Right ventricle myocardium inferior (tissue), 1 donor: Measurements from ENCODE around the gene B4GAT1. TPM values are rescaled to one million over a fixed set of nuclear protein-coding genes. Genes with fewer than 3 reads are reported as not detected.
"Not testable (repeated sequence)": the region's sequence is repeated elsewhere in the genome, so short reads cannot be mapped to it uniquely, and the experiment has no call there.

Experiments
- ATAC-seq: fragments of 200-7000 bp; cut with Tn5 transposase; one replicate; pipeline ENCODE4 v1.9.1; 2020; ENCODE audit warnings: mild to moderate bottlenecking, moderate library complexity
- DNase-seq: peaks from one replicate; pipeline ENCODE4 v3.0.0; 2021; ENCODE audit errors: missing footprints
- intact Hi-C: fragments of 100-400 bp; cut with DNase I; formaldehyde crosslinking; loops from one replicate; pipeline ENCODE4 v1.11.0; 2022
- long read RNA-seq: library from polyadenylated mRNA; unstranded; transcript quantifications from one replicate; pipeline ENCODE4 v2.0.0, GENCODE V29; 2021
- total RNA-seq: library from RNA; stranded (reverse); fragmentation: NEBNext Ultra II Directional; extraction: Animal tissue kit (Norgen Biotek cat#: 25700); gene quantifications from one replicate; pipeline ENCODE4 v1.2.1, GENCODE V29; 2021
- donor health status: DM: no; HTN: yes; CAD: no; lungs with severe emphysema.

Gene B4GAT1
- 49.0 TPM for total RNA-seq
- long read RNA-seq, transcript B4GAT1-201 (2 exons, 2,072 nt): major isoform, 54 of 55 reads
- long read RNA-seq, partial matches to known transcripts: 0 of 55 reads
- long read RNA-seq, other reads (novel, unspliced or antisense): 1 of 55 reads

DNA sequence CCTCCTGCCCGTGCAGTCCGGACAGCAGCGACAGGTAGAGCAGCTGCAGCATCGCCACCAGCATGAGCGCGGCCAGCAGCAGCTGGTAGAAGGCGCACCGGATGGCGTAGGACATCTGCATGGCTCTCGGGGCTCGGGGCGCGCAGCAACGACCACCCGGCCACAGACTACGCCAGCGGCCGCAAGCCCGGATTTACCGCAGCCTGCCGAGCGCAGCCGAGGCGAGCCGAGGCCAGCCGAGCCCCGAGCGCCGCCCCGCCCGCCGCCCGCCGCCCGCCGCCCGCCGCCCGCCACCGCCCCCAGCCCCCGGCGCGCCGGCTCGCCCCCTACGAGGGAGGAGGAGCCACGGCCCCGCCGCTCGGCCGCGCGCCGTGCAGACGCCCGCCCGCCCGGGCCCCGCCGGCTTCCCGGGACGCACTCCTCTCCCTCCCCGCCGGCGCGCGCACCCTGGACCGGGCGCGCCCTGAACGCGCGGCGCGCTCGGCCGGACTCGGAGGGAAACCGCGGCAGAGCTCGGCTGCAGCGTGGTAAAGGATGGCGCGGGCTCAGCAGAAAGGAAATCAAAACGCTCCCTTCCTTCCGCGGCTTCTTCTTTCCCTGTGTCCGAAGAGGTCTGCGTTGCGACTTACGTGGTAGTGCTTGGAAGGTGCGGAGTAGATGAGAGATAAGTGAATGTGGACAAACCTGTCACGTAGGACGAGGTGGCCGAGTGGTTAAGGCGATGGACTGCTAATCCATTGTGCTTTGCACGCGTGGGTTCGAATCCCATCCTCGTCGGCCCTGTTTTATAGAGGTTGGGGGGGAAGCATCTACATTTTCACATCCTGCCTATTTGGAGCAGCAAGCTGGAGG is at the start of gene B4GAT1:
B4GAT1 (minus strand) TSS at position 205 of the 852 bp plus-strand sequence; CDS start at position 121, 84 bp downstream.
- DNase-seq (peak; percentile 88), ATAC-seq (peak; percentile 81)
- intact Hi-C loops: loop anchor here (2.0 to 5.0 kb wide), 3 partner anchors 23 to 40 kb away; partner anchors contain the start of gene SLC29A2

DNA sequence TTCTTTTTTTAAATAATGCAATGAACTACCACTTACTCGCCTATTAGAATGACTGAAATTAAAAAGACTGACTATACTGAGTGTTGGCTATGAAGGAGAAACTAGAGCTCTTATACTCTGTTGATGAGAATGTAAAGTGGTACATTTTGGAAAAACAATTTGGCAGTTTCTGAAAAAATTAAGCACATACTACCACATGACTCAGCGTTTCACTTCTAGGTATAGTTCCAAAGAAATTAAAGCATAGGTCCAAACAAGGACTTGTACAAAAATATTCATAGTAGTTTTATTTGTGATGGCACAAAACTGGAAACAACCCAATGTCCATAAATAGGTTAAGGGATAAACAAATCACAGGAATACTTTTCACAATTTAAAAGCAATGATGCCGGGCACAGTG is 46.5 kb upstream of the B4GAT1 start:
- intact Hi-C loops: no loop called here
- DNase-seq (no peak), ATAC-seq (no peak)

DNA sequence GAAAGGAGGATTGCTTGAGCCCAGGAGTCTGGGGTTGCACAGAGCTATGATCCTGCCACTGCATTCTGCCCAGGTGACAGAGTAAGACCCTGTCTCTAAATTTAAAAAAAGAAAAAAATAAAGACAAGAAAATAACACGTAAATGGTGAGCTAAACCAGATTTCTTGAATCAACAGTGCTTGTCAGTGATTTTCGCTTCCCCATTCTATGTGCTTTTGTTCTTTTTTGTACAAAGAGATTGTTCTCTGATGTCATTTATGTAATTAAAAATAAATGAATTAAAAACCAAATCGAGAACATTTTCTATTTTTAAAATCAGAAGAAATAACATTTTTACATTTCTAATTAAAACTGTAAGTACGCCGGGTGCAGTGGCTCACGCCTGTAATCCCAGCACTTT is 43.9 kb upstream of the B4GAT1 start:
- DNase-seq (no peak), ATAC-seq (no peak)
- intact Hi-C loops: no loop called here

DNA sequence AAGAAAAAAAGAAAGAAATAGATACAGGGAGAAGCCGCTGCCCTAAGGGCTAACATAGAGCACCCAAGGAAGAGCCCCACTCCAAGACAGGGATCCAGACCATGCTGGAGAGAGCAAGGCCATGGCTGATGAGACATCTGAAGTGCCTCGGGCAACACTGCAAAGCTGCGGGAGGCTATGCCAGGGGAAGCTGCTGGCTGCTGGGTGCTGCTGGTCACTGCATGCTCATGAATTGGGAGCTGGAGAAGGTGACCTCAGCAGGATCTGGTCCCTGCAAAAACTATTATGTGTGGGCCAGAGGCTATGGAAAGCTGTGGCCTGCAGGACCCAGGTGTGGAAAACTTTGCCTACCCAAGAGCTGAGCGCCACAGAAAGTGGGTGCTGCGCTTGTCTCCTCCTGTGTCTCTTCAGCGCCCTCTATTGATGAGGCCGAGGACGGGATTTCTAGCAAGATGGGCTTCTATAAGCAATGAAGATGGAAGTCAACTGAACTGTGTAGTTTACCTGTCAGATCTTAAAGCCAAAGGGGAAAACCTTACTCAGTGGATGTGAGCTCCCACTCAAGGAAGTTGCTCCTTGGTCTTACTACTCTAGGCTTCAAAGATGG is 41.5 kb upstream of the B4GAT1 start:
- ATAC-seq (peak; percentile 56), DNase-seq (no peak)
- intact Hi-C loops: loop anchor here (1.0 to 5.0 kb wide), 2 partner anchors 42 to 77 kb away; partner anchors contain the start of genes B4GAT1 and BRMS1

DNA sequence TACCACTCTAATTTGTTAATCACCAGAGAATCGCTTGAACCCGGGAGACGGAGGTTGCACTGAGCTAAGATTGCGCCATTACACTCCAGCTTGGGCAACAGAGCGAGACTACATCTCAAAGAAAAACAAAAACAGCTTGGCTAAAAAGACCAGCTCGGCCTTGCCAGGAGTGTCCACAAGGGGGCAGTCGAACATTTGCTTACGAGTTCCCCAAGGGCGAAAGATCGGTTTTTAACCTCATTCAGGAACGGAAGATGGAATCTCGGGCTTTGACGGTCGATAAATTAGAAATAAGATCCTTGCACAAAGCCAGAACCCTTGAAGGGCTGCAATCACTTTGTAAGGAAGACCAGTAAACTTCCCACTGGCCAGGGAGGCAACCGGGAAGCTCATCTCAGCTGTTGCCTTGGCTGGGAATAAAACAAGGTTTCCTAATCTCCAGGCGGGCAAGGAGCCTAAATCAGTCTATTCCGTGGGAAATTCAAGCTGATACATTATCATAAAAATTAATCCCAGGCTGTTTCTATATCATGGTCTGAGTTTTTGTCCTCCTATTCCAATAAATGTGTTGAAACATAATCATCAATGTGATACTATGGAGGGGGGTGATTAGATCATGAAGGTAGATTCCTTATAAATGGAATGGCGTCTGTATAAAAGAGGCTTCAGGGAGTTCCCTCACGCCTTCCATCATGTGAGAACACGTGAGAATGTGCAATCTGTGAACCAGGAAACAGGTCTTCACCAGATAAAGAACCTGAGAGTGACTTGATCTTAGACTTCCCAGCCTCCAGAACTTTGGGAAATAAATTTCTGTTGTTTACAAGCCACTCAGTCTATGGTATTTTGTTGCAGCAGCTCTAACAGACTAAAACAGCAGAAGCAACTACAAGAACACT is 39.0 kb upstream of the B4GAT1 start:
- ATAC-seq (peak; percentile 83), DNase-seq (peak; percentile 79)
- intact Hi-C loops: loop anchor here (5.0 kb wide), 1 partner anchor 39 kb away; the partner anchor contains the start of genes B4GAT1 and BRMS1

DNA sequence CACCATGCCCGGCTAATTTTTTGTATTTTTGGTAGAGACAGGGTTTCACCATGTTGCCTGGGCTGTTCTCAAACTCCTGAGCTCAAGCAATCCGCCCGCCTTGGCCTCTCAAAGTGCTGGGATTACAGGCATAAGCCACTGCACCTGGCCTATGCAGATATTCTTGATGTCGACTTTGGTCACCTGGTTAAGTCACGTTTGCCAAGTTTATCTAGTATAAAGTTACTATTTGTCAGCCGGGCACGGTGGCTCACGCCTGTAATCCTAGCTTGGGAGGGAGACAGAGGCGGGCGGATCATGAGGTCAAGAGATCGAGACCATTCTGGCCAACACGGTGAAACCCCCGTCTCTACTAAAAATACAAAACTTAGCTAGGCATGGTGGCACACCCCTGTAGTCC is 36.9 kb upstream of the B4GAT1 start:
- DNase-seq, intact Hi-C loops, ATAC-seq: not testable (repeated sequence)

DNA sequence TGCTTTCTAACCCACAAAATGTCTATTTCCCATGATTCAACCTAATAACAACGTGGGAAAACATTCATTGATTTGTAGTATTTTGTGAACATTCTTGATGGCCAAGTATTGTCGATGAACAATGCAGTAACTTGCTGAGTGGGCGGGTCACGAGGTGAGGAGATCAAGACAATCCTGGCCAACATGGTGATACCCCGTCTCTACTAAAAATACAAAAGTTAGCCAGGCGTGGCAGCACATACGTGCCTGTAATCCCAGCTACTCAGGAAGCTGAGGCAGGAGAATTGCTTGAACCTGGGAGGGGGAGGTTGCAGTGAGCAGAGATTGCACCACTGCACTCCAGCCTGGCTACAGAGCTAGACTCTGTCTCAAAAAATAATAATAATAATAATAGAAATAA is 32.8 kb upstream of the B4GAT1 start:
- DNase-seq, intact Hi-C loops, ATAC-seq: not testable (repeated sequence)

DNA sequence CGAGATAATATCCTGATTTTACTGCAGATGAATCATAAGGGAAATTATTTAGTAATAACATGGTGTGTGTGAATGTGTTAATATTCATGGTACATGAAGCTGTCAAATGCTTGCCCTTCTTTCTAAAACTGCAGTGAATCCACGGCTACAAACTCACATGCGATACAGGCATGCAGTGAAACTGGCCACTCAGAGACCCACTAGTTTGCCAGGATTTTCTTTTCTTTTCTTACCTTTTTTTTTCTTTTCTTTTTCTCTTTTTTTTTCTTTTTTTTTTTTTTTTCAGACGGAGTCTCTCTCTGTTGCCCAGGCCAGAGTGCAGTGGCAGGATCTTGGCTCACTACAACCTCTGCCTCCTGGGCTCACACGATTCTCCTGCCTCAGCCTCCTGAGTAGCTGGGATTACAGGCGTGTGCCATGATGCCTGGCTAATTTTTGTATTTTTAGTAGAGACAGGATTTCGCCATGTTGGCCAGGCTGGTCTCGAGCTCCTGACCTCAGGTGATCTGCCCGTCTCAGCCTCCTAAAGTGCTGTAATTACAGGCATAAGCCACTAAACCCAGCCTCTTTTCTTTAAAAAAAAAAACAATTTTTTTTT is 26.4 kb upstream of the B4GAT1 start:
- DNase-seq, ATAC-seq, intact Hi-C loops: not testable (repeated sequence)

DNA sequence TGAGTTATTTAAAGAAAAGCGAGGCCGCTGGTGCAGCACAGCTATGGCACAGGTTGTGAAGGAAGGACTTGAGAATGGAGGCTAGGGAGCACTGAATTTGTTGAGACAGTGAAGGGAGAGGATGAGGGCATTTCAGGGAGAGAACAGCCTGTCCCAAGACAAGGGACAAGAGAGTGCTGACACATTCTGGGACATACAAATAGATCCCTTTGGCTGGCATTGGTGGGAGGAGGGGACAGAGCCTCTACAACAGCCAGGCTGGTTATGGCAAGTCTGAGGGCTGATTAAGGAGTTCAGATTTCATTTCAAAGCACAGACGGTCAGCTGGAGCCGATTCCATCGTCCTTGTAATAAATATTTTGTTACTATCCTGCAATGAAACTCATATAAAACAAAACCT is 25.8 kb upstream of the B4GAT1 start:
- intact Hi-C loops: no loop called here
- ATAC-seq: peak; percentile 73
- no peak for DNase-seq

DNA sequence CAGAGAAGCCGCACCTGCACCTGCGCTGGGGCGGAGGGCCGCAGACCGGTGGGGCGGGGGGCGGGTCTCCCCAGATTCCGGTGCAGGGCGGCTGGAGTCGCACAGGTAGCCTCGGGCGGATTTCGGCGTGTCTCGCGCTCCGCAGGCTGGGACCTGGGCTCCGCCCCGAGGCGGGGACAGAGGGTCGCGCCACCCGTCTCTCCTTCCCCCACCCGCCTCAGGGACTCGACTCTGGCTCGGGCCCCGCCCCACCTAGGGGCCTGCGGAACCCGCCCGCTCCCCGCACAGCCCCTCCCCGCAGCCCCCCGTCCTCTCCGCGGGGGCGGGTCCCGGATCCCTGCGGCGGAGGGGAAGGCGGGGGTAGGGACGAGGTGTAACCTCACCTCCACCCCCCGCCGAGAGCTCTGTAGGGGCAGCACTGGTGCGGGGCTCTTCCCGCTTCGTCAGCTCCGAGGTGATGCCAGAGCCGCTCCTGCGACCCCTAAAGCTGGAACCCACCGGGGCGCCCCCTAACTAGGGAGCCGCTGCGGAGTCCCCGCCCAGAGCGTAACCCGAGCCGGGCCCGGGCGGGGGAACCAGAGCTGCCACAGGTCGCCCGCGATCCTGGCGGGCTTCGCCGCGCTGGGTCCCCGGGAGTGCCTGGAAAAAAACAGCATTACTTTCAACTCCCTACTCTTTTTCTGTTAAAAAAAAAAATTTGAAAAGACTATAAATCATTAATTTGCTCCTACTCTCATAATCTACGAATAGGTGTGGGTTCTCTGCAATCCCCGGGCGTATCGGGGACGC is 24.4 kb upstream of the B4GAT1 start, which contains the start of gene SLC29A2:
SLC29A2 (minus strand) TSS at position 134 of the 789 bp plus-strand sequence. CDS start 169 bp downstream, outside the sequence.
- ATAC-seq: peak; percentile 82
- peak; percentile 76 for DNase-seq
- intact Hi-C loops: loop anchor here (2.0 kb wide), 1 partner anchor 23 kb away; no protein-coding TSS in a partner anchor

DNA sequence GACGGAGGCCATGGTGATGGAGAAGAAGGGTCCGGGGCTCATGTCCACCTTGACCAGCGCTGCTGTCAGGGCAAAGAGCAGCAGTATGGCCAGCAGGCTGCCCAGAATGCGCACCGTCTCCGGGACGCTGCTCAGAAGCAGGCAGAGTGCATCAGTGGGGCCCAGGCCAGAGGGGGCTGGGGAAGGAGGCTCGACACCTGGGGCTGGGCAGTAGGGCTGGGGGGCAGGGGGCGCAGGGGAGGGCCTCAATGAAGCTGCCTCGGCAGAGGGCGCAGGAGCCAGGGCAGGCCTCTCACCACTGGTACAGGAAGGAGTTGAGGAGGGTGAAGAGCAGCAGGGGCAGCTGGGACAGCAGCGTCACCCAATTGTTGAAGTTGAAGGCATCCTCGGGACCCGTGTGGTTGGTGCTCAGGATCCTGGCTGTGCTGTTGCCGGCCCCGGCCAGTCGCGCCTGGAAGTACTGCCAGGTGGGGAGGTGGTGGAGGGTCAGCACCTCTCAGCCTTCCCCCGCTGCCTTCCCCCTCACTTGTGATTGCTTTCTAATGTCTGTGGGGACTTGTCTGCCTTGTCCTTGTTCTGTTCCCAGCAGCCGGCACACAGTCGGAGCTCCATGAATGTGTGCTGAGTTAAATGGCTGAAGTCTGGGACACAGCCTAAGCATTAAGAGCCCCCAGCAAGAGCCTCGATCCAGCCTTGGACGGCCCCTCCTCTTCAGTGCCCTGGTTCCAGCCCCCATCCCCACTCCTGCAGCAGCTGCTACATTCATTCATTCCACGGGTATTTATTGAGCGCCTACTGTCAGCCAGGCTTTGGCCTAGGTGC is 21.9 kb upstream of the B4GAT1 start:
- ATAC-seq (no peak), DNase-seq (no peak)

DNA sequence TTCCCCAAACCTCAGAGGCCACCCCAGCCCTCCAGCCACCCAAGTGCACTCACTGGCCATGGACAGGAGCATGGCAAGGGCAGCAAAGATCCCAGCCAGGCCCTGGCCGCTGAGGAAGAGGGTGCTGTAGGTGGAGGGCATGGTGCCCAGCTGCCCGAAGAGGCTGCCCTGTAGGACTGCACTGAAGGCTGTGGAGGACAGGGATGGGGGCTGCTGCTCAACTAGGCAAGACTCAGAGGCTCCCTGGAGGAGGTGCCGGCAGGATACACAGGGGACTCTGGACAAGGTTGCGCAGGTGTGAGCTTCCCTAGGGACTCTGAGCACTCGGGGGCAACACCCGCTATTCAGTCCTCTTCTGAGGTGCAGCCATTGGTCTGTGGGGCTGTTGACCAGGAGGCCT is 21.1 kb upstream of the B4GAT1 start:
- ATAC-seq (no peak), DNase-seq (no peak)
- intact Hi-C loops: no loop called here

More for the DNA sequence above, 21.9 kb upstream of the B4GAT1 start:
- intact Hi-C loops: no loop called here

DNA sequence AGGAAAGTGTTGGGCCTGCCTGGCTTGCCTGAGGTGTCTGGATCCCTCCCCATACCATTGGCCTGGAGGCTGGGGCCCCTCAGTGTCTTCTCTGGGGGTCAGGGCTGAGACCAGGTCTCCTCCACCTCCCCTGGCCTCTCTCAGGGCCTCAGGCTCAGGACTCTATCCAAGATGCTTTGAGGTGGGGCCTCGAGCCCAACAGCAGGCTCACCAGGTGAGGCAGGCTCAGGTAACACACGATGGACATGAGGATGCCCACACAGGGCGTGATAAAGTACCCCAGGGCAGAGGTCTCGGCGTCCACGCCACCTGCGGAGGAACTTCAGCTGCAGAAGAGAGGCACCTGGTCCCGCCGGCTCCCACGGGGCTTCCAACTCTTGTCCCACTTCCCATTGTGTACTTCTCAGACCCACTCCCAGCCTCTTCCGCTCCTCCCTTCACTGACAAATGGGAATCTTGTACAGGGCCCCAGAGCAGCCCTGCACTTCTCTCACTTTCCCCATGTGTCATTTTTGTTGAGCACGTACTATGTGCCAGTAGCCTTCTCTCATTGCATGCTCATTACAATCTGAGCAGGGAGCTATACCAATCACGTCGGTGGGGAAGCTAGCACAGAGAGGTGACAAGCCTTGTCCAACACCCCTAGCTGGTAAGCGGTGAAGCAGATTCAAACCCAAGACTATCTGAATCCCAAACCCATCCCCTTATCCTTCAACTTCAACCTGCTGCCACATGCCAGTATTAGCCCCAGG is 20.3 kb upstream of the B4GAT1 start:
- no peak for DNase-seq
- intact Hi-C loops: no loop called here
- no peak for ATAC-seq

DNA sequence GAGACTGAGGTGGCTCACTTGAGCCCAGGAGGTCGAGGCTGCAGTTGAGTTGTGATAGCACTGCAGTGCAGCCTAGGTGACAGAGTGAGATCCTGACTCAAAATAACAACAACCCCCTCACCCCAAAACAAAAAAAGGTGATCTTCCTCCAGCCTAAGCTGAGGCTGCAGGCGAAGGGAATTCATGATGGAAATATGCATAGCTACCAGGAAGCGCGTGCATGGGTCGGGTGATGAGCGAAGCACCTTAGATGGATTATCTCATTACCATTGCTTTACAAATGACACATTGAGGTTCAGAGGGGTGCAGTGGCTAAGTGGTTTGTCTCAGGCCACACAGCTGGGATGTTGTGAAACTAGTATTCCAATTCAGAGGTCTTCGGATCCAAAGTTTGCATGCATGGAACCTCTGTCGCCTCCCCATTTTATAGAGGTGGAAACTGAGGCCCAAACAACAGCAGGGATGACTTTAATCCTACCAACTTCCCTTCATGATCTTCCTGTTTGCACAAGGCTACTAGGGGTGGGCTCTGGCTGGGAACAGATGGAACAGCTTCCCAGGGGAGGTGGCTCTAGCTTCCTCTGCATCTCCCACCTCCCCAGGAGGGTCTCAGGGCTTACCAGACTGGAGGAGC is 19.5 kb upstream of the B4GAT1 start:
- no peak for DNase-seq
- intact Hi-C loops: no loop called here

More for the DNA sequence above, 19.5 kb upstream of the B4GAT1 start:
- ATAC-seq: no peak
